OCI-LY7 (cell line): ENCODE results near the gene RASD1. TPM values are rescaled to one million over a fixed set of nuclear protein-coding genes. Genes with fewer than 3 reads are reported as not detected.
"Not testable (repeated sequence)": the region's sequence is repeated elsewhere in the genome, so short reads cannot be mapped to it uniquely, and the experiment has no call there.

Experiments used
- BruUV-seq: library from RNA; stranded (reverse); fragments of 400-500 nt; replicated peaks from 2 replicates; lab custom pipeline; 2021; lab: Mats Ljungman, UMichigan
- CTCF ChIA-PET: fragments of 300-600 bp; sonication (Branson Sonifier 250); formaldehyde crosslinking; loops from one replicate; lab custom pipeline; 2022; ENCODE audit warnings: antibody characterized with exemption; ENCODE audit not compliant: unreplicated experiment; lab: Charles Lee
- POLR2A ChIA-PET: fragments of 300-600 bp; sonication (Branson Sonifier 250); formaldehyde crosslinking; loops from one replicate; lab custom pipeline; 2022; ENCODE audit warnings: antibody characterized with exemption; lab: Charles Lee
- DNase-seq: peaks from one replicate; pipeline ENCODE4 v3.0.0-alpha.2; 2015; ENCODE audit warnings: low spot score
- H2AFZ ChIP-seq: fragments of 200-600 bp; sonication (generic), shearing (Covaris generic); 2 replicates; pipeline ENCODE4 v1.6.1; 2014; ENCODE audit warnings: mild to moderate bottlenecking, antibody characterized with exemption, low read length, moderate library complexity
- H3K27ac ChIP-seq: fragments of 200-600 bp; sonication (generic); 2 replicates; pipeline ENCODE4 v1.5.1; 2014; ENCODE audit warnings: mixed run types, low read depth, mild to moderate bottlenecking, moderate library complexity, low read length, inconsistent platforms; ENCODE audit not compliant: poor library complexity, severe bottlenecking
- H3K36me3 ChIP-seq: fragments of 200-600 bp; sonication (generic); 2 replicates; pipeline ENCODE4 v1.6.1; 2014; ENCODE audit warnings: mild to moderate bottlenecking, antibody characterized with exemption, low read length, moderate library complexity, mixed read lengths; ENCODE audit not compliant: insufficient read depth
- H3K4me1 ChIP-seq: fragments of 200-600 bp; sonication (generic); 2 replicates; pipeline ENCODE4 v1.5.1; 2014; ENCODE audit warnings: mild to moderate bottlenecking, low read length; ENCODE audit not compliant: insufficient read depth, poor library complexity, severe bottlenecking
- H3K4me2 ChIP-seq: fragments of 200-600 bp; sonication (generic); 2 replicates; pipeline ENCODE4 v1.6.1; 2014; ENCODE audit warnings: mild to moderate bottlenecking, low read length
- H3K4me3 ChIP-seq: fragments of 200-600 bp; sonication (generic); 2 replicates; pipeline ENCODE4 v1.5.1; 2014; ENCODE audit warnings: mild to moderate bottlenecking, low read depth, low read length; ENCODE audit not compliant: poor library complexity, severe bottlenecking
- H3K79me2 ChIP-seq: fragments of 200-600 bp; sonication (generic); 2 replicates; pipeline ENCODE4 v1.6.1; 2016; ENCODE audit warnings: low read depth, mild to moderate bottlenecking, low read length, moderate library complexity, mixed read lengths; ENCODE audit not compliant: insufficient read depth
- H3K9me2 ChIP-seq: fragments of 200-600 bp; sonication (generic); 2 replicates; pipeline ENCODE4 v1.6.1; 2016; ENCODE audit warnings: mild to moderate bottlenecking, low read length, mixed read lengths; ENCODE audit not compliant: insufficient read depth
- H3K9me3 ChIP-seq: fragments of 200-600 bp; sonication (generic); 2 replicates; pipeline ENCODE4 v1.6.1; 2014; ENCODE audit warnings: mild to moderate bottlenecking, mixed run types, low read length, mixed read lengths
- H4K20me1 ChIP-seq: fragments of 200-600 bp; sonication (generic); 2 replicates; pipeline ENCODE4 v1.6.1; 2014; ENCODE audit warnings: mild to moderate bottlenecking, antibody characterized with exemption, low read length, moderate library complexity, mixed read lengths; ENCODE audit not compliant: insufficient read depth
- EZH2phosphoT487 ChIP-seq: fragments of 200-600 bp; sonication (generic); IDR thresholded peaks from 2 replicates; pipeline ENCODE4 v1.6.1; 2018; ENCODE audit warnings: low read depth, borderline replicate concordance, mild to moderate bottlenecking, mixed run types, antibody characterized with exemption, low read length, moderate library complexity, mixed read lengths
- intact Hi-C: fragments of 100-400 bp; cut with micrococcal nuclease; formaldehyde crosslinking; loops from one replicate; pipeline ENCODE4 v1.10.0; 2022; ENCODE audit not compliant: unreplicated experiment
- total RNA-seq, 2 experiments: library from RNA; depleted of rRNA in 1 of 2; stranded (reverse); fragments of >200 nt in 1 of 2; shearing (Covaris generic) in 1 of 2; gene quantifications; 2 replicates each; pipeline ENCODE4 v1.2.3, GENCODE V29; 2014 to 2022
- TF ChIP-seq, protein P1 (sequence below): fragments of 200-600 bp; sonication (generic); conservative IDR thresholded peaks from 2 replicates; pipeline ENCODE4 v1.5.1; 2014; ENCODE audit warnings: mild to moderate bottlenecking, antibody characterized with exemption, low read length, moderate library complexity, mixed read lengths

The RASD1 gene
- total RNA-seq, 2 experiments from 2014 or later = 0.19 TPM; not detected in 1

DNA sequence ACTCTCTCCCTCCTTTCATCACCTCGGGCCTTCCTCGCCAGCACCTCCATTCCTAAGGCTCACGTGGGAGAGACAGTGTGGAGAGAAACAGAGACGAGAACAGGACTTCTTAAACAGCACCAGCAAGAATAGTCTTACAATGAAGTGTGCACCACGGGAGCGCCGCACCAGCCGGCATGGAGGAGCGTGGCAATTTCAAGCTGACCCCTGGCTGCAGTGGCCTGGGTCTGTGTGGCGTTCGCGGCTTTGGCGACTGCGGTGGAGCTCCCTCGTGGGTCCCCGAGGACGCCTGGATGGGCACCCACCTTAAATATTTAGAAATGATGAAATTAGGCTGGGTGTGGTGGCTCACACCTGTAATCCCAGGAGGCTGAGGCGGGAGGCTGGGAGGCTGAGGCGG, 39.9 kb downstream of the RASD1 start:
- intact Hi-C loops = no loop called here
- POLR2A ChIA-PET = no interaction called here

DNA sequence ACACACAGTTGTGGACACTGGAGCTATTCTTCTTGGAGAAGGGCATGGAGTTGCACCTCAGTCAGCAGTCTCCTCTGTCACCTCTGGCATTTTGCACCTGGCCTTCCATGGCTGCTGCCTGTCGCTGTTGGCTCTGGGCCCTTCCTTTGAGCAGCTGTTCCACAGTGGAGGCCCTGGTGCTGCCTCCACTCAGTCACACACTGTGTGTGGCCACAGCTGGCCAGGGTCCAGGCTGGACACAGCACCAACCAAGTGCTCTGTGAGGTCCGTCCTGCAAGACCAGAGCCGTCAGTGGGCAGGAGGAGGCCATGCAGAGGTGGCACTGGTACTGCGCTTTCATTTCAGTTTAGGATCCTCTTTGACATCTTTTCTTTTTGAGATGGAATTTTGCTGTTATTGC, 41.0 kb downstream of the RASD1 start:
- Histone ChIP-seq H3K27ac (no peak overlapping the region), H3K9me3 (no peaks in the 10 kb centered on the region), H3K9me2 (no peaks in the 10 kb centered on the region), H2AFZ (no peak overlapping the region), H4K20me1 (no peaks in the 10 kb centered on the region), H3K36me3 (no peaks in the 10 kb centered on the region), H3K79me2 (no peaks in the 10 kb centered on the region), H3K4me3 (no peak overlapping the region), H3K4me1 (no peaks in the 10 kb centered on the region), H3K4me2 (no peak overlapping the region)
- ChIA-PET CTCF (no interaction called here), POLR2A (interaction anchor here (0.6 kb wide), 1 partner anchor 13 kb away, joined by 3 read pairs; no protein-coding TSS in a partner anchor)
- BruUV-seq = no TSS peak
- intact Hi-C loops = no loop called here
- no peak for DNase-seq
- no peak for TF ChIP-seq EZH2phosphoT487

More for the DNA sequence above, 39.9 kb downstream of the RASD1 start:
- no peak overlapping the region for H3K27ac ChIP-seq
- TF ChIP-seq, protein P1, sequence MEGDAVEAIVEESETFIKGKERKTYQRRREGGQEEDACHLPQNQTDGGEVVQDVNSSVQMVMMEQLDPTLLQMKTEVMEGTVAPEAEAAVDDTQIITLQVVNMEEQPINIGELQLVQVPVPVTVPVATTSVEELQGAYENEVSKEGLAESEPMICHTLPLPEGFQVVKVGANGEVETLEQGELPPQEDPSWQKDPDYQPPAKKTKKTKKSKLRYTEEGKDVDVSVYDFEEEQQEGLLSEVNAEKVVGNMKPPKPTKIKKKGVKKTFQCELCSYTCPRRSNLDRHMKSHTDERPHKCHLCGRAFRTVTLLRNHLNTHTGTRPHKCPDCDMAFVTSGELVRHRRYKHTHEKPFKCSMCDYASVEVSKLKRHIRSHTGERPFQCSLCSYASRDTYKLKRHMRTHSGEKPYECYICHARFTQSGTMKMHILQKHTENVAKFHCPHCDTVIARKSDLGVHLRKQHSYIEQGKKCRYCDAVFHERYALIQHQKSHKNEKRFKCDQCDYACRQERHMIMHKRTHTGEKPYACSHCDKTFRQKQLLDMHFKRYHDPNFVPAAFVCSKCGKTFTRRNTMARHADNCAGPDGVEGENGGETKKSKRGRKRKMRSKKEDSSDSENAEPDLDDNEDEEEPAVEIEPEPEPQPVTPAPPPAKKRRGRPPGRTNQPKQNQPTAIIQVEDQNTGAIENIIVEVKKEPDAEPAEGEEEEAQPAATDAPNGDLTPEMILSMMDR = no peak
- TF ChIP-seq EZH2phosphoT487 = no peak
- H3K9me2 ChIP-seq = no peaks in the 10 kb centered on the region
- H2AFZ ChIP-seq = no peak overlapping the region
- no peaks in the 10 kb centered on the region for H3K79me2 ChIP-seq
- H4K20me1 ChIP-seq = no peaks in the 10 kb centered on the region
- no peak overlapping the region for H3K4me3 ChIP-seq
- no peak for DNase-seq
- no peaks in the 10 kb centered on the region for H3K4me1 ChIP-seq
- BruUV-seq = no TSS peak
- no peaks in the 10 kb centered on the region for H3K36me3 ChIP-seq
- CTCF ChIA-PET = no interaction called here
- no peaks in the 10 kb centered on the region for H3K9me3 ChIP-seq
- H3K4me2 ChIP-seq = no peak overlapping the region

DNA sequence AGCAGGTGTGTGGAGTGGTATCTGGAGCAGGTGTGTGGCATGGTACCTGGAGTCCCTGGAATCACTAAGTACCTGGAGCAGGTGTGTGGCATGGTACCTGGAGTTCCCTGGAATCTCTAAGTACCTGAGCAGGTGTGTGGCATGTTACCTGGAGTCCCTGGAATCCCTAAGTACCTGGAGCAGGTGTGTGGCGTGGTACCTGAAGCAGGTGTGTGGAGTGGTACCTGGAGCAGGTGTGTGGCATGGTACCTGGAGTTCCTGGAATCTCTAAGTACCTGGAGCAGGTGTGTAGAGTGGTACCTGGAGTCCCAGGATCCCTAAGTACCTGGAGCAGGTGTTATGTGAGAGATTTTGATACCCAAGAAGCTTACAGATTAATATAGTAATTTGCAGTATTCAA, 41.5 kb downstream of the RASD1 start:
- H3K36me3 ChIP-seq, H3K4me3 ChIP-seq, BruUV-seq, intact Hi-C loops, H3K9me3 ChIP-seq, H3K79me2 ChIP-seq, H4K20me1 ChIP-seq, DNase-seq, CTCF ChIA-PET, H3K9me2 ChIP-seq, POLR2A ChIA-PET, H3K27ac ChIP-seq, H3K4me2 ChIP-seq, H3K4me1 ChIP-seq, H2AFZ ChIP-seq: not testable (repeated sequence)

DNA sequence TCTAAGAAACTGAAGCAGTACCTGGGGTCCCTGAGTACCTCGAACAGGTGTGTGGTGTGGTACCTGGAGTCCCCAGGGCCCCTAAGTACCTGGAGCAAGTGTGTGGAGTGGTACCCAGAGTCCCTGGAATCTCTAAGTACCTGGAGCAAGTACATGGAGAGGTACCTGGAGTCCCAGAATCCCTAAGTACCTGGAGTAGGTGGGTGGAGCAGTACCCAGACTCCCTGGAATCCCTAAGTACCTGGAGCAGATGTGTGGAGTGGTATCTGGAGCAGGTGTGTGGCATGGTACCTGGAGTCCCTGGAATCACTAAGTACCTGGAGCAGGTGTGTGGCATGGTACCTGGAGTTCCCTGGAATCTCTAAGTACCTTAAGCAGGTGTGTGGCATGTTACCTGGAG, 41.9 kb downstream of the RASD1 start:
- ChIA-PET CTCF (no interaction called here), POLR2A (no interaction called here)
- Histone ChIP-seq H3K9me2 (no peaks in the 10 kb centered on the region), H3K79me2 (no peaks in the 10 kb centered on the region), H3K4me3 (no peak overlapping the region), H3K4me2 (no peak overlapping the region), H2AFZ (no peak overlapping the region), H3K36me3 (no peaks in the 10 kb centered on the region), H3K27ac (no peak overlapping the region), H3K9me3 (no peaks in the 10 kb centered on the region), H3K4me1 (no peaks in the 10 kb centered on the region), H4K20me1 (no peaks in the 10 kb centered on the region)
- DNase-seq = no peak
- intact Hi-C loops = no loop called here
- BruUV-seq = no TSS peak
- TF ChIP-seq, protein P1 = no peak
- no peak for TF ChIP-seq EZH2phosphoT487
